ENCODE measurements around the gene TCF20. TPM values are rescaled to one million over a fixed set of nuclear protein-coding genes. Genes with fewer than 3 reads are reported as not detected.

TCF20 gene
- total RNA-seq, 1 donor from 2014 or later = 52.0 TPM

DNA sequence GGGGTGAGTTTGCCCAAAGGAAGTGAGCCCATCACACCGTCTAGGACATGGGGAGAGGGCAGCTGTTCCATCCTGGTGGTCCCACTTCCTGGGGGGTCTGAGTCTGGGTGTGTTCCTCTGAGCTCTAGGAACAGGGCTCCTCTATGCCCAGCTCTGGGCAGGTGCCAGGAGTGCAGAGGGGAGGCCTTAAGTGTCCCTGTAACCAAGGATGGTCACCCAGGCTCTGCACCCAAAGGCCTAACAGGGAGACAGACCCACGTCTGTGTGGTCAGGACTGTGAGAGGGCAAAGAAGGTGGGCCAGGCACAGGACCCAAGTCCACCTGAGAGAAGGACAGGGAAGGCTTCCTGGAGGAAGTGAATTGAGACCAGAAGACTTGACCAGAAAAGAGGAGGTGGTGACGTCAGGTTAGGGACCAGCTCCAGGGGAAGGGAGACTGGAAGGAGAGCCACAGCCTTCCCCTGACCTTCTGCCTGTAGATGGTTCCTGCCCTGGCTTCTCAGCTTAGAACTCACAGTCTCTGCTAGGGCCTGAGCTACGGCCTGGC, 11.3 kb upstream of the TCF20 start:
- Mint-ChIP-seq H3K4me1 (peaks cover 29% of the 10 kb centered on the region), H3K4me3 (no peak overlapping the region), H3K27me3 (peaks cover 17% of the 10 kb centered on the region), H3K9me3 (no peaks in the 10 kb centered on the region), H3K27ac (no peak overlapping the region), H3K36me3 (ENCODE audit: low read depth) (no peaks in the 10 kb centered on the region)
- ChIA-PET POLR2A (no interaction called here), CTCF (no interaction called here)
- ATAC-seq (ENCODE audit: low read depth) (no peak), DNase-seq (no peak)
- TF ChIP-seq, protein P1, sequence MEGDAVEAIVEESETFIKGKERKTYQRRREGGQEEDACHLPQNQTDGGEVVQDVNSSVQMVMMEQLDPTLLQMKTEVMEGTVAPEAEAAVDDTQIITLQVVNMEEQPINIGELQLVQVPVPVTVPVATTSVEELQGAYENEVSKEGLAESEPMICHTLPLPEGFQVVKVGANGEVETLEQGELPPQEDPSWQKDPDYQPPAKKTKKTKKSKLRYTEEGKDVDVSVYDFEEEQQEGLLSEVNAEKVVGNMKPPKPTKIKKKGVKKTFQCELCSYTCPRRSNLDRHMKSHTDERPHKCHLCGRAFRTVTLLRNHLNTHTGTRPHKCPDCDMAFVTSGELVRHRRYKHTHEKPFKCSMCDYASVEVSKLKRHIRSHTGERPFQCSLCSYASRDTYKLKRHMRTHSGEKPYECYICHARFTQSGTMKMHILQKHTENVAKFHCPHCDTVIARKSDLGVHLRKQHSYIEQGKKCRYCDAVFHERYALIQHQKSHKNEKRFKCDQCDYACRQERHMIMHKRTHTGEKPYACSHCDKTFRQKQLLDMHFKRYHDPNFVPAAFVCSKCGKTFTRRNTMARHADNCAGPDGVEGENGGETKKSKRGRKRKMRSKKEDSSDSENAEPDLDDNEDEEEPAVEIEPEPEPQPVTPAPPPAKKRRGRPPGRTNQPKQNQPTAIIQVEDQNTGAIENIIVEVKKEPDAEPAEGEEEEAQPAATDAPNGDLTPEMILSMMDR (IDR thresholded peaks at IDR 0.05) = no peak
- intact Hi-C loops (cut with micrococcal nuclease) = no loop called here

- no peaks in the 10 kb centered on the region for H3K36me3 Mint-ChIP-seq (ENCODE audit: low read depth)
- intact Hi-C loops (cut with micrococcal nuclease) = no loop called here
- peaks cover 17% of the 10 kb centered on the region for H3K27me3 Mint-ChIP-seq
- ATAC-seq (ENCODE audit: low read depth) (no peak), DNase-seq (no peak)
- H3K27ac Mint-ChIP-seq = no peak overlapping the region
- H3K4me3 Mint-ChIP-seq = no peak overlapping the region
- CTCF ChIA-PET = no interaction called here
- POLR2A ChIA-PET = no interaction called here
- no peaks in the 10 kb centered on the region for H3K9me3 Mint-ChIP-seq
- TF ChIP-seq, protein P1 (IDR thresholded peaks at IDR 0.05) = no peak
- H3K4me1 Mint-ChIP-seq = peaks cover 24% of the 10 kb centered on the region
These were observed 10.8 kb upstream of the TCF20 start for GRCh38 chr22:42281284-42281683.

- Mint-ChIP-seq H3K4me1 (peaks cover 19% of the 10 kb centered on the region), H3K9me3 (no peaks in the 10 kb centered on the region), H3K27me3 (peaks cover 17% of the 10 kb centered on the region), H3K4me3 (no peak overlapping the region), H3K36me3 (ENCODE audit: low read depth) (no peaks in the 10 kb centered on the region), H3K27ac (no peak overlapping the region)
- DNase-seq (no peak), ATAC-seq (ENCODE audit: low read depth) (no peak)
- intact Hi-C loops (cut with micrococcal nuclease) = no loop called here
- ChIA-PET CTCF (no interaction called here), POLR2A (no interaction called here)
- TF ChIP-seq, protein P1 (IDR thresholded peaks at IDR 0.05) = no peak
These were observed 10.4 kb upstream of the TCF20 start for GRCh38 chr22:42280836-42281235.

GRCh38 chr22:42280140-42280539, 9.7 kb upstream of the TCF20 start:
- POLR2A ChIA-PET = no interaction called here
- Mint-ChIP-seq H3K4me3 (no peak overlapping the region), H3K4me1 (peaks cover 14% of the 10 kb centered on the region), H3K27ac (no peak overlapping the region), H3K36me3 (ENCODE audit: low read depth) (no peaks in the 10 kb centered on the region), H3K27me3 (peaks cover 17% of the 10 kb centered on the region), H3K9me3 (no peaks in the 10 kb centered on the region)
- CTCF ChIA-PET = interaction anchor here (1.0 kb wide), 1 partner anchor 165 kb away, joined by 4 read pairs; no protein-coding TSS in a partner anchor
- no peak for DNase-seq
- no peak for ATAC-seq (ENCODE audit: low read depth)
- TF ChIP-seq, protein P1 (IDR thresholded peaks at IDR 0.05) = no peak
- intact Hi-C loops (cut with micrococcal nuclease) = no loop called here

DNA sequence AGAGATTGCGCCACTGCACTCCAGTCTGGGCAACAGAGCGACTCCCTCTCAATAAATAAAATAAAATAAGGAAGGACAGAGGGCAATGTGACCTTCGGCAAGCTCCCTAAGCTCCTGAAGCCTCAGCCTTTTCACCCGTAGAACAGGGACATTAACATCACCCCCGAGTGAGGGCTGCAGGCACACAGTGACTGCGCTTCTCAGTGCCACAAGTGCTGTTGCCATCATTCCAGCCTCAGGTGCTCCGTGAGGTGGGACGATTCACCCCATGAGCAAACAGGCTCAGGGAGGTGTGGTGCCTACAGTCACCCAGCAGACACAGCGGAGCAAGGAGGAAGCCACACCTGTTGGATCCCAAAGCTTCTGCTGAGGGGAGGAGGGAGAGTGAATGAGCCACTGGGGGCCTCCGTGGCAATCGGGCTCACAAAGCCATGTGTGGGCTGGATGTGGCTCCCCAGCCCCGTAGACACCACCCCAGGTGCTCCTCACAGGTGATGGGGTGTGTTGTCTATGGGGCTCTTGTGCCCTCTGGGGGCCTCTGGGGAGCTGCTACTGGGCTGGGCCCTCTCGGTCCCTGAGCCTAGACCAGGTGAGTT, 9.1 kb upstream of the TCF20 start:
- intact Hi-C loops (cut with micrococcal nuclease) = loop anchor here (2.0 kb wide), 1 partner anchor 157 kb away; no protein-coding TSS in a partner anchor
- POLR2A ChIA-PET = no interaction called here
- no peak for ATAC-seq (ENCODE audit: low read depth)

More for the DNA sequence above, 9.1 kb upstream of the TCF20 start:
- Mint-ChIP-seq H3K9me3 (no peaks in the 10 kb centered on the region), H3K36me3 (ENCODE audit: low read depth) (no peaks in the 10 kb centered on the region), H3K4me3 (no peak overlapping the region), H3K27me3 (peaks cover 17% of the 10 kb centered on the region), H3K4me1 (peaks cover 12% of the 10 kb centered on the region), H3K27ac (no peak overlapping the region)
- no peak for DNase-seq
- TF ChIP-seq, protein P1 (IDR thresholded peaks at IDR 0.05) = no peak
- CTCF ChIA-PET = interaction anchor here (1.0 kb wide), 1 partner anchor 165 kb away, joined by 4 read pairs; no protein-coding TSS in a partner anchor

All from activated B cell treated with CpG ODN at 0.5 μM for 24 hours (primary cell).